A549 (cell line): Measurements from ENCODE around the gene SLC35F3. TPM values are rescaled to one million over a fixed set of nuclear protein-coding genes. Genes with fewer than 3 reads are reported as not detected.

ENCODE experiments used
- ATAC-seq, 2 experiments: fragments of 200-7000 bp in 1 of 2; fragments of >200 bp in 1 of 2; cut with Nextera tagmentation in 1 of 2; cut with Tn5 transposase in 1 of 2; 3 replicates each; pipeline versions ENCODE4 v1.8.0 to v1.9.1; 2018 to 2020; ENCODE audit warnings: mild to moderate bottlenecking in 1 of 2, moderate library complexity in 1 of 2
- CTCF ChIA-PET: fragments of 300-600 bp; sonication (Branson Sonifier 250); formaldehyde crosslinking; extraction: SDS; loops from one replicate; lab custom pipeline; 2021; ENCODE audit warnings: antibody characterized with exemption, inconsistent platforms; lab: Yijun Ruan, JAX
- POLR2A ChIA-PET: fragments of 350-600 bp; formaldehyde crosslinking; extraction: SDS; loops from one replicate; lab custom pipeline; 2021; ENCODE audit warnings: antibody characterized with exemption, inconsistent platforms; lab: Yijun Ruan, JAX
- DNase-seq, 2 experiments: peaks; one replicate each; pipeline versions ENCODE4 v3.0.0 to v3.0.0-alpha.2; 2011 to 2016; ENCODE audit warnings: low read depth in 1 of 2, low spot score in 1 of 2
- FAIRE-seq: peaks from 2 replicates; lab custom pipeline; 2011; peaks lifted over from hg19 to GRCh38; lab: Jason Lieb, UNC
- H3K27ac ChIP-seq, 2 experiments: fragments of >200 bp; sonication (Bioruptor Twin); formaldehyde crosslinking; 3 replicates each; pipeline ENCODE4 v1.5.1; 2016 to 2017
- H3K4me1 ChIP-seq: fragments of >200 bp; sonication (Bioruptor Twin); formaldehyde crosslinking; 3 replicates; pipeline ENCODE4 v1.6.1; 2016
- H3K4me2 ChIP-seq: fragments of >200 bp; sonication (Bioruptor Twin); formaldehyde crosslinking; 3 replicates; pipeline ENCODE4 v1.6.1; 2016
- H3K4me3 ChIP-seq: fragments of >200 bp; sonication (Bioruptor Twin); formaldehyde crosslinking; 3 replicates; pipeline ENCODE4 v1.5.1; 2016
- H3K9me3 ChIP-seq: fragments of >200 bp; sonication (Bioruptor Twin); formaldehyde crosslinking; 3 replicates; pipeline ENCODE4 v1.6.1; 2016
- BHLHE40 ChIP-seq: IDR thresholded peaks from 2 replicates; pipeline ENCODE4 v1.6.1; 2012; ENCODE audit warnings: low read depth, low read length, inconsistent platforms
- CEBPB ChIP-seq, 2 experiments: fragments of >200 bp in 1 of 2; sonication (Bioruptor Twin) in 1 of 2; formaldehyde crosslinking in 1 of 2; IDR thresholded peaks; 2 replicates each; pipeline ENCODE4 v1.6.1; 2012 to 2016
- CHD2 ChIP-seq: fragments of 150-350 bp; IDR thresholded peaks from 2 replicates; pipeline ENCODE4 v1.6.1; 2014; ENCODE audit warnings: low read length; ENCODE audit not compliant: partially characterized antibody
- CHD4 ChIP-seq: fragments of 200-600 bp; sonication (generic); IDR thresholded peaks from 2 replicates; pipeline ENCODE4 v1.6.1; 2016; ENCODE audit warnings: antibody characterized with exemption, mild to moderate bottlenecking, borderline replicate concordance
- EHF ChIP-seq: fragments of 250-450 bp; sonication (Bioruptor Pico); IDR thresholded peaks from 2 replicates; pipeline ENCODE4 v1.5.0; 2020; ENCODE audit warnings: mild to moderate bottlenecking
- EP300 ChIP-seq, 2 experiments: fragments of >200 bp; sonication (Bioruptor Twin); formaldehyde crosslinking; IDR thresholded peaks; 2 replicates in 1 of 2; 3 replicates in 1 of 2; pipeline ENCODE4 v1.6.1; 2016 to 2017
- ESRRA ChIP-seq: fragments of 150-350 bp; IDR thresholded peaks from 2 replicates; pipeline ENCODE4 v1.6.1; 2014; ENCODE audit warnings: mild to moderate bottlenecking, low read length, borderline replicate concordance
- FOXS1 ChIP-seq: fragments of 250-450 bp; sonication (Bioruptor Pico); IDR thresholded peaks from 2 replicates; pipeline ENCODE4 v1.5.0; 2020; ENCODE audit warnings: mild to moderate bottlenecking, moderate library complexity
- GATA3 ChIP-seq: IDR thresholded peaks from 2 replicates; pipeline ENCODE4 v1.6.1; 2012; ENCODE audit warnings: borderline replicate concordance
- HDAC2 ChIP-seq: fragments of 200-600 bp; sonication (generic); IDR thresholded peaks from 2 replicates; pipeline ENCODE4 v1.6.1; 2016
- HOXB13 ChIP-seq: fragments of 250-450 bp; sonication (Bioruptor Pico); IDR thresholded peaks from 2 replicates; pipeline ENCODE4 v1.5.0; 2020; ENCODE audit warnings: low read depth, mild to moderate bottlenecking, moderate library complexity
- HOXB5 ChIP-seq: fragments of 250-450 bp; sonication (Bioruptor Pico); IDR thresholded peaks from 2 replicates; pipeline ENCODE4 v1.5.0; 2020; ENCODE audit warnings: mild to moderate bottlenecking, moderate library complexity
- JUN ChIP-seq, 2 experiments: fragments of >200 bp; sonication (Bioruptor Twin); formaldehyde crosslinking; IDR thresholded peaks; 2 replicates in 1 of 2; 3 replicates in 1 of 2; pipeline ENCODE4 v1.6.1; 2016 to 2017
- JUNB ChIP-seq: fragments of >200 bp; sonication (Bioruptor Twin); formaldehyde crosslinking; IDR thresholded peaks from 2 replicates; pipeline ENCODE4 v1.6.1; 2016
- KDM5A ChIP-seq: fragments of 200-600 bp; sonication (generic); IDR thresholded peaks from 2 replicates; pipeline ENCODE4 v1.6.1; 2016; ENCODE audit warnings: antibody characterized with exemption, mild to moderate bottlenecking
- MAFK ChIP-seq: fragments of 450-650 bp; IDR thresholded peaks from 2 replicates; pipeline ENCODE4 v1.6.1; 2014; ENCODE audit not compliant: partially characterized antibody
- MYC ChIP-seq: IDR thresholded peaks from 2 replicates; pipeline ENCODE4 v1.6.1; 2012; ENCODE audit warnings: mild to moderate bottlenecking, inconsistent platforms, low read length, improper control_type of control experiment, borderline replicate concordance
- NFE2L2 ChIP-seq: fragments of 150-350 bp; conservative IDR thresholded peaks from 2 replicates; pipeline ENCODE4 v1.6.1; 2014; ENCODE audit warnings: low read length
- NPAS2 ChIP-seq: fragments of 250-450 bp; sonication (Bioruptor Pico); IDR thresholded peaks from 2 replicates; pipeline ENCODE4 v1.8.0; 2022; ENCODE audit warnings: mild to moderate bottlenecking, moderate library complexity, borderline replicate concordance
- PHF8 ChIP-seq: fragments of 200-600 bp; sonication (generic); IDR thresholded peaks from 2 replicates; pipeline ENCODE4 v1.6.1; 2016; ENCODE audit warnings: low read depth, mild to moderate bottlenecking, antibody characterized with exemption, moderate library complexity, borderline replicate concordance
- POLR2A ChIP-seq: IDR thresholded peaks from 2 replicates; pipeline ENCODE4 v1.6.1; 2012; ENCODE audit warnings: mild to moderate bottlenecking, low read length
- RCOR1 ChIP-seq: fragments of 150-350 bp; IDR thresholded peaks from 2 replicates; pipeline ENCODE4 v1.6.1; 2014; ENCODE audit warnings: antibody characterized with exemption, low read length, low read depth
- RNF2 ChIP-seq: fragments of 200-600 bp; sonication (generic); IDR thresholded peaks from 2 replicates; pipeline ENCODE4 v1.6.1; 2016; ENCODE audit warnings: low read depth, mild to moderate bottlenecking, antibody characterized with exemption, moderate library complexity, borderline replicate concordance
- SMC3 ChIP-seq: fragments of >200 bp; sonication (Bioruptor Twin); formaldehyde crosslinking; IDR thresholded peaks from 3 replicates; pipeline ENCODE4 v1.6.1; 2018; ENCODE audit warnings: inconsistent platforms
- TP53 ChIP-seq: fragments of 250-450 bp; sonication (Bioruptor Pico); IDR thresholded peaks from 2 replicates; pipeline ENCODE4 v1.5.0; 2021; ENCODE audit warnings: mild to moderate bottlenecking, moderate library complexity
- ZFP36 ChIP-seq: fragments of 450-650 bp; IDR thresholded peaks from 2 replicates; pipeline ENCODE4 v1.6.1; 2014; ENCODE audit warnings: borderline replicate concordance; ENCODE audit not compliant: partially characterized antibody
- ZSCAN20 ChIP-seq: fragments of 250-450 bp; sonication (Bioruptor Pico); IDR thresholded peaks from 2 replicates; pipeline ENCODE4 v1.8.0; 2022; ENCODE audit warnings: mild to moderate bottlenecking, moderate library complexity
- WGBS: methylation state at CpG from one replicate; pipeline ENCODE4 v1.1.6; 2017; ENCODE audit errors: missing lambda C conversion rate; 5-methylcytosine and 5-hydroxymethylcytosine counted together
- polyA plus RNA-seq, 4 experiments: library from polyadenylated mRNA; depleted of rRNA in 3 of 4; stranded (reverse); fragments of >200 nt; fragmentation: RNase III in 1 of 4; extraction: RNeasy Plus Mini Kit Qiagen cat#74134 plus additional on column Dnase treatment in 1 of 4; gene quantifications; 2 replicates in 3 of 4; 3 replicates in 1 of 4; pipeline ENCODE4 v1.2.3, GENCODE V29; 2011 to 2017
- TF ChIP-seq, protein P1 (sequence below): fragments of 150-350 bp; IDR thresholded peaks from 2 replicates; pipeline ENCODE4 v1.6.1; 2014; ENCODE audit warnings: low read depth, mild to moderate bottlenecking, low read length
- TF ChIP-seq, protein P2 (sequence below): IDR thresholded peaks from 2 replicates; pipeline ENCODE4 v1.6.1; 2012
- TF ChIP-seq, protein P3 (sequence below): fragments of 450-650 bp; IDR thresholded peaks from 2 replicates; pipeline ENCODE4 v1.6.1; 2014; ENCODE audit warnings: antibody characterized with exemption
- TF ChIP-seq, protein P4 (sequence below): fragments of 250-450 bp; sonication (Bioruptor Pico); IDR thresholded peaks from 2 replicates; pipeline ENCODE4 v1.5.0; 2021; ENCODE audit warnings: mild to moderate bottlenecking, moderate library complexity, borderline replicate concordance

Gene SLC35F3
- polyA plus RNA-seq, 2 of the 4 experiments (the other 2 are of a cell fraction), result 5.5 to 7.8 TPM

DNA sequence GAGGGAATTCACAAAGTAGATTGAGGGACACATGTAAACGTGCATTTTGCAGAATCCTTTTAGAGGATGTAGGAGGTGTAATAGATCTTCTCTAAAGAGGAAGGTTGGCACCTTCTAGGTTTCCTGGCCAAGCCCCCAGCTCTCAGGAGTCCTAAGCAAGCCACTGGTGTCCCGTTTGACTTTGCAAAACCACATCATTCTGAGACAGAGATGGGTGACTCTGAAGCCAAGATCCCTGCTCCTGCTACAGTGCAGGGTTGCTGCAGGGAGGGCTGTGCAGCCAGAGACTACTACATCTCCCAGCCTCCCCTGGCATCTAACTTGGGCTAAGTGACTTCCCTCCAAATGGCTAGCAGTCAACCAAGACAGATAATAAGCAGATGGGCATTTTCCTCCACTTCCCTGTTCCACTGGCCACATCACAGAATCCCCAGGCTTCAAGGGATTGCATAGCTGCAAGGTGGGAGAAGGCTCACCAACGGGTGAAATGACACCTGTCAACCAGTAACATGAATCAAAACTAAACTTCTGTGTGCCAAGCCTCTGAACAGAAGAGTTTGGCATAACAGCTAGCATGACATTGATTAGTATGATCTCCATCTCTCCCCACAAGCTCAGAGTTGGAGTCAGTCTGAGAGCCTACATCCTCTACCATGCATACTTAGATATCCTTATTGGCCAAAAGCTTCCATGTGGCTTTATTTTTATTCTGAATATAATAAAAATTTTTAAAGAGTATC lies 339.2 kb downstream of the SLC35F3 start:
- no peak for DNase-seq
- no peak for TF ChIP-seq HOXB13 (CRISPR knock-in tag)
- no peak for TF ChIP-seq ESRRA
- TF ChIP-seq HOXB5, result no peak
- no peak for TF ChIP-seq ZSCAN20 (CRISPR knock-in tag)
- TF ChIP-seq JUNB, result no peak
- TF ChIP-seq POLR2A, result no peak
- no peak for TF ChIP-seq CHD2
- no peak for TF ChIP-seq NPAS2
- TF ChIP-seq KDM5A, result no peak
- TF ChIP-seq CEBPB (IDR thresholded peaks at IDR 0.05), result no peak
- no peak for TF ChIP-seq RNF2
- TF ChIP-seq ZFP36, result no peak
- no peak for TF ChIP-seq EP300 (IDR thresholded peaks at IDR 0.05)
- TF ChIP-seq, protein P1, sequence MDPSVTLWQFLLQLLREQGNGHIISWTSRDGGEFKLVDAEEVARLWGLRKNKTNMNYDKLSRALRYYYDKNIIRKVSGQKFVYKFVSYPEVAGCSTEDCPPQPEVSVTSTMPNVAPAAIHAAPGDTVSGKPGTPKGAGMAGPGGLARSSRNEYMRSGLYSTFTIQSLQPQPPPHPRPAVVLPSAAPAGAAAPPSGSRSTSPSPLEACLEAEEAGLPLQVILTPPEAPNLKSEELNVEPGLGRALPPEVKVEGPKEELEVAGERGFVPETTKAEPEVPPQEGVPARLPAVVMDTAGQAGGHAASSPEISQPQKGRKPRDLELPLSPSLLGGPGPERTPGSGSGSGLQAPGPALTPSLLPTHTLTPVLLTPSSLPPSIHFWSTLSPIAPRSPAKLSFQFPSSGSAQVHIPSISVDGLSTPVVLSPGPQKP, result no peak
- TF ChIP-seq HDAC2, result no peak
- no peak for TF ChIP-seq MYC
- no peak for TF ChIP-seq TP53 (CRISPR knock-in tag)
- TF ChIP-seq PHF8, result no peak
- WGBS, result 32% methylated on average over 3 of the region's 3 CpGs
- no peak overlapping the region for H3K27ac ChIP-seq
- H3K4me2 ChIP-seq, result no peak overlapping the region
- H3K9me3 ChIP-seq, result no peaks in the 10 kb centered on the region; the same call in 2 of the 3 replicates
- FAIRE-seq, result no peak
- no peak overlapping the region for H3K4me3 ChIP-seq
- ATAC-seq, result no peak
- ChIA-PET CTCF (interaction anchor here (1.2 to 1.6 kb wide), 6 partner anchors 11 to 803 kb away, joined by 3 to 6 read pairs (median 3); no protein-coding TSS in a partner anchor), POLR2A (no interaction called here)
- no peaks in the 10 kb centered on the region for H3K4me1 ChIP-seq

DNA sequence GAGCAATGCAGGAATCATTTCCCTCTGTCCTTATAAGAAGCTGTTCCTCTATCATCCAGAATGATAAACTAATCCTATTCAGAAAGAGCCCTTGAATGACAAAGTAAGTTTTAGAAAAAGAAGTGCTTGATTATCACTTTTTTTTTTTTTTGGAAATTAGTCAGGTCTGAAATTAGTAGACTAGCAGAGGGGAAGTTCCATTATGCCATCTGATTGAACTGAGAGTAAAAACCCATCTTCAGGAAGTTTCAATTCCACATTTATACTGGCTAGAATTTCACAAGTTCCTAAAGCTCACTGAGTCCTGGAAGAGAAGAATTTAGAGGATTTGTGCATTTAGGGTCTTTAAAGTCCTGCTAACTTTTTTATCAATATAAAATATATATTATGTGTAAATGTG lies 340.0 kb downstream of the SLC35F3 start:
- POLR2A ChIA-PET, result no interaction called here
- ATAC-seq, result no peak
- TF ChIP-seq MAFK, result no peak
- TF ChIP-seq, protein P2, sequence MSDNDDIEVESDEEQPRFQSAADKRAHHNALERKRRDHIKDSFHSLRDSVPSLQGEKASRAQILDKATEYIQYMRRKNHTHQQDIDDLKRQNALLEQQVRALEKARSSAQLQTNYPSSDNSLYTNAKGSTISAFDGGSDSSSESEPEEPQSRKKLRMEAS, result no peak
- TF ChIP-seq GATA3, result no peak
- no peak for TF ChIP-seq EP300 (IDR thresholded peaks at IDR 0.05)

DNA sequence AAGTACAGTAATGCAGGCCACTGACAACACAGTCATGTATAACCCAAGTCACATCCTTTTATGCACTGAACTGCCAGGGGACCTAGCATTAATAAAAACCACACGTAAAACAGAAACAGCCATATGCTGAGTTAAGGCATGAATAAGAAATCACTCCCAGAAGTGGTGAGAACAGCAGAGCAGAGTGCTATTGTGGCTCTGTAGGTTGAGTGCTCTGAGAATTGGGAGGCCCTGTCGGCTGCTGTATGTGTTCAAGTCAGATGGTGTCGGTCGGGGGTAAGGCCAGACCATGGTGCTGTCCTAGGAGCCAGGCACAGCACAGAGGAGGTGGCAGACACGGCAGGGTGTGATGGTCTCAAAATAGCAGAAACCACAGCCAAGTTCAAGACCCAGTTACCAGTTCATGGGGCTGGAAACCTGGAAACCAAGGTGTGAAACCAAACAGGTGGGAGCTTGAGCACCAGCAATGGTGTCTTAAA lies 342.2 kb downstream of the SLC35F3 start:
- H3K9me3 ChIP-seq, result no peaks in the 10 kb centered on the region; the same call in 2 of the 3 replicates
- H3K4me1 ChIP-seq, result no peaks in the 10 kb centered on the region
- H3K4me3 ChIP-seq, result no peak overlapping the region
- FAIRE-seq, result no peak
- TF ChIP-seq CHD4 (no peak), TP53 (CRISPR knock-in tag) (no peak), NPAS2 (no peak), FOXS1 (CRISPR knock-in tag) (no peak), SMC3 (no peak), JUN (IDR thresholded peaks at IDR 0.05) (no peak), EHF (no peak), RCOR1 (no peak), CHD2 (no peak), ESRRA (no peak), NFE2L2 (no peak), BHLHE40 (no peak)
- TF ChIP-seq, protein P3, sequence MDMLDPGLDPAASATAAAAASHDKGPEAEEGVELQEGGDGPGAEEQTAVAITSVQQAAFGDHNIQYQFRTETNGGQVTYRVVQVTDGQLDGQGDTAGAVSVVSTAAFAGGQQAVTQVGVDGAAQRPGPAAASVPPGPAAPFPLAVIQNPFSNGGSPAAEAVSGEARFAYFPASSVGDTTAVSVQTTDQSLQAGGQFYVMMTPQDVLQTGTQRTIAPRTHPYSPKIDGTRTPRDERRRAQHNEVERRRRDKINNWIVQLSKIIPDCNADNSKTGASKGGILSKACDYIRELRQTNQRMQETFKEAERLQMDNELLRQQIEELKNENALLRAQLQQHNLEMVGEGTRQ, result no peak
- TF ChIP-seq, protein P4, sequence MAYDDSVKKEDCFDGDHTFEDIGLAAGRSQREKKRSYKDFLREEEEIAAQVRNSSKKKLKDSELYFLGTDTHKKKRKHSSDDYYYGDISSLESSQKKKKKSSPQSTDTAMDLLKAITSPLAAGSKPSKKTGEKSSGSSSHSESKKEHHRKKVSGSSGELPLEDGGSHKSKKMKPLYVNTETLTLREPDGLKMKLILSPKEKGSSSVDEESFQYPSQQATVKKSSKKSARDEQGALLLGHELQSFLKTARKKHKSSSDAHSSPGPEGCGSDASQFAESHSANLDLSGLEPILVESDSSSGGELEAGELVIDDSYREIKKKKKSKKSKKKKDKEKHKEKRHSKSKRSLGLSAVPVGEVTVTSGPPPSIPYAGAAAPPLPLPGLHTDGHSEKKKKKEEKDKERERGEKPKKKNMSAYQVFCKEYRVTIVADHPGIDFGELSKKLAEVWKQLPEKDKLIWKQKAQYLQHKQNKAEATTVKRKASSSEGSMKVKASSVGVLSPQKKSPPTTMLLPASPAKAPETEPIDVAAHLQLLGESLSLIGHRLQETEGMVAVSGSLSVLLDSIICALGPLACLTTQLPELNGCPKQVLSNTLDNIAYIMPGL (CRISPR knock-in tag), result no peak
- no peak for DNase-seq
- ChIA-PET POLR2A (no interaction called here), CTCF (no interaction called here)
- no peak overlapping the region for H3K4me2 ChIP-seq
- no peak for ATAC-seq
- WGBS, result 66% methylated on average over 5 of the region's 5 CpGs
- no peak overlapping the region for H3K27ac ChIP-seq

More for the DNA sequence above, 340.0 kb downstream of the SLC35F3 start:
- H3K9me3 ChIP-seq, result no peaks in the 10 kb centered on the region; the same call in 2 of the 3 replicates
- no peaks in the 10 kb centered on the region for H3K4me1 ChIP-seq
- CTCF ChIA-PET, result interaction anchor here (1.2 to 1.6 kb wide), 6 partner anchors 11 to 803 kb away, joined by 3 to 6 read pairs (median 3); no protein-coding TSS in a partner anchor
- no peak overlapping the region for H3K4me3 ChIP-seq
- DNase-seq (no peak), FAIRE-seq (no peak)
- no peak overlapping the region for H3K27ac ChIP-seq
- no peak overlapping the region for H3K4me2 ChIP-seq
